HEK293 (cell line): ENCODE results near the gene SH3GL1.

Source experiments
- GLIS1 ChIP-seq: fragments of 450-650 bp; formaldehyde crosslinking; IDR thresholded peaks from 2 replicates; pipeline ENCODE4 v1.5.1; 2016; ENCODE audit warnings: missing biosample characterization, missing genetic modification characterization
- MYNN ChIP-seq: fragments of 450-650 bp; formaldehyde crosslinking; IDR thresholded peaks from 2 replicates; pipeline ENCODE4 v1.5.1; 2016; ENCODE audit warnings: missing biosample characterization, missing genetic modification characterization, borderline replicate concordance
- OVOL3 ChIP-seq: fragments of 450-650 bp; formaldehyde crosslinking; IDR thresholded peaks from 2 replicates; pipeline ENCODE4 v1.5.1; 2016; ENCODE audit warnings: missing biosample characterization, missing genetic modification characterization
- PBX3 ChIP-seq: sonication (generic); formaldehyde crosslinking; IDR thresholded peaks from 2 replicates; pipeline ENCODE4 v1.8.1; 2022; ENCODE audit warnings: mild to moderate bottlenecking, moderate library complexity, missing genetic modification reagents
- REST ChIP-seq: fragments of 450-650 bp; formaldehyde crosslinking; IDR thresholded peaks from 2 replicates; pipeline ENCODE4 v1.5.1; 2016; ENCODE audit warnings: missing biosample characterization, missing genetic modification characterization
- ZBTB8A ChIP-seq: fragments of 450-650 bp; formaldehyde crosslinking; IDR thresholded peaks from 2 replicates; pipeline ENCODE4 v1.5.1; 2016; ENCODE audit warnings: missing biosample characterization, missing genetic modification characterization
- ZNF449 ChIP-seq: fragments of 450-650 bp; formaldehyde crosslinking; IDR thresholded peaks from 2 replicates; pipeline ENCODE4 v1.5.1; 2017; ENCODE audit warnings: missing biosample characterization, mild to moderate bottlenecking, missing genetic modification characterization, moderate library complexity
- ZNF561 ChIP-seq: fragments of 450-650 bp; IDR thresholded peaks from 2 replicates; pipeline ENCODE4 v1.5.1; 2018; ENCODE audit warnings: missing biosample characterization, missing genetic modification characterization, borderline replicate concordance
- ZNF610 ChIP-seq: fragments of 450-650 bp; formaldehyde crosslinking; IDR thresholded peaks from 2 replicates; pipeline ENCODE4 v1.5.1; 2016; ENCODE audit warnings: missing biosample characterization, missing genetic modification characterization, borderline replicate concordance
- ZNF629 ChIP-seq: fragments of 450-650 bp; formaldehyde crosslinking; IDR thresholded peaks from 2 replicates; pipeline ENCODE4 v1.5.1; 2017; ENCODE audit warnings: missing biosample characterization, missing genetic modification characterization
- TF ChIP-seq, protein P1 (sequence below): fragments of 450-650 bp; formaldehyde crosslinking; IDR thresholded peaks from 2 replicates; pipeline ENCODE4 v1.5.1; 2016; ENCODE audit warnings: missing biosample characterization, missing genetic modification characterization
- TF ChIP-seq, protein P2 (sequence below): fragments of 450-650 bp; formaldehyde crosslinking; IDR thresholded peaks from 2 replicates; pipeline ENCODE4 v1.5.1; 2016; ENCODE audit warnings: missing biosample characterization, missing genetic modification characterization, low read depth

DNA sequence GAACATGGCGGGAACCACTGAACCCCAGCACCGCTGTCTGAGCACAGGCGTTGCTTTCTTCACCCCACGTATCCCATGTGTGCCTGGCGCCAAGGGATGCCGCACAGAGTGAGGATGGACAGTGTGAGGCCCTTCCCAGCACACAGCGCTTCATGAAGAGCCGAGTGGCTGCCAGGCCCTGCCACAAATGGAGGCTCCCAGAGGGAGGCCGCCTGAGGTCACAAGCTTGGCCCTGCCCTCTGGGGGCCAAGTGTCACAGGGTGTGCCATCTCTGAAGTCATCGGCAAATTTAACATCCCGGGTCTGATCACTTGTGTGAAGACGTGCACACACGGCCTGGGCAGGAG, 32.6 kb downstream of the SH3GL1 start:
- no peak for TF ChIP-seq ZNF449 (tag by site-specific recombination)
- TF ChIP-seq REST (tag by site-specific recombination), result no peak
- TF ChIP-seq, protein P1, sequence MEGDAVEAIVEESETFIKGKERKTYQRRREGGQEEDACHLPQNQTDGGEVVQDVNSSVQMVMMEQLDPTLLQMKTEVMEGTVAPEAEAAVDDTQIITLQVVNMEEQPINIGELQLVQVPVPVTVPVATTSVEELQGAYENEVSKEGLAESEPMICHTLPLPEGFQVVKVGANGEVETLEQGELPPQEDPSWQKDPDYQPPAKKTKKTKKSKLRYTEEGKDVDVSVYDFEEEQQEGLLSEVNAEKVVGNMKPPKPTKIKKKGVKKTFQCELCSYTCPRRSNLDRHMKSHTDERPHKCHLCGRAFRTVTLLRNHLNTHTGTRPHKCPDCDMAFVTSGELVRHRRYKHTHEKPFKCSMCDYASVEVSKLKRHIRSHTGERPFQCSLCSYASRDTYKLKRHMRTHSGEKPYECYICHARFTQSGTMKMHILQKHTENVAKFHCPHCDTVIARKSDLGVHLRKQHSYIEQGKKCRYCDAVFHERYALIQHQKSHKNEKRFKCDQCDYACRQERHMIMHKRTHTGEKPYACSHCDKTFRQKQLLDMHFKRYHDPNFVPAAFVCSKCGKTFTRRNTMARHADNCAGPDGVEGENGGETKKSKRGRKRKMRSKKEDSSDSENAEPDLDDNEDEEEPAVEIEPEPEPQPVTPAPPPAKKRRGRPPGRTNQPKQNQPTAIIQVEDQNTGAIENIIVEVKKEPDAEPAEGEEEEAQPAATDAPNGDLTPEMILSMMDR (tag by site-specific recombination), result no peak
- no peak for TF ChIP-seq MYNN
- no peak for TF ChIP-seq ZNF629 (tag by site-specific recombination)
- TF ChIP-seq ZNF561 (tag by site-specific recombination), result no peak
- no peak for TF ChIP-seq OVOL3 (tag by site-specific recombination)
- no peak for TF ChIP-seq ZBTB8A (tag by site-specific recombination)
- TF ChIP-seq ZNF610 (tag by site-specific recombination), result no peak
- TF ChIP-seq GLIS1 (tag by site-specific recombination), result no peak
- TF ChIP-seq PBX3 (CRISPR knock-in tag), result no peak
- TF ChIP-seq, protein P2, sequence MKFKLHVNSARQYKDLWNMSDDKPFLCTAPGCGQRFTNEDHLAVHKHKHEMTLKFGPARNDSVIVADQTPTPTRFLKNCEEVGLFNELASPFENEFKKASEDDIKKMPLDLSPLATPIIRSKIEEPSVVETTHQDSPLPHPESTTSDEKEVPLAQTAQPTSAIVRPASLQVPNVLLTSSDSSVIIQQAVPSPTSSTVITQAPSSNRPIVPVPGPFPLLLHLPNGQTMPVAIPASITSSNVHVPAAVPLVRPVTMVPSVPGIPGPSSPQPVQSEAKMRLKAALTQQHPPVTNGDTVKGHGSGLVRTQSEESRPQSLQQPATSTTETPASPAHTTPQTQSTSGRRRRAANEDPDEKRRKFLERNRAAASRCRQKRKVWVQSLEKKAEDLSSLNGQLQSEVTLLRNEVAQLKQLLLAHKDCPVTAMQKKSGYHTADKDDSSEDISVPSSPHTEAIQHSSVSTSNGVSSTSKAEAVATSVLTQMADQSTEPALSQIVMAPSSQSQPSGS (tag by site-specific recombination), result no peak
